GM12892 (cell line): ENCODE data around the gene KCNMA1.

ENCODE experiments used
- POLR2A ChIP-seq: IDR thresholded peaks from 2 replicates; pipeline ENCODE4 v1.6.1; 2011; ENCODE audit warnings: low read depth, low read length, control low read depth
- POLR2AphosphoS5 ChIP-seq: IDR thresholded peaks from 2 replicates; pipeline ENCODE4 v1.6.1; 2011; ENCODE audit warnings: low read depth, low read length, control low read depth

DNA sequence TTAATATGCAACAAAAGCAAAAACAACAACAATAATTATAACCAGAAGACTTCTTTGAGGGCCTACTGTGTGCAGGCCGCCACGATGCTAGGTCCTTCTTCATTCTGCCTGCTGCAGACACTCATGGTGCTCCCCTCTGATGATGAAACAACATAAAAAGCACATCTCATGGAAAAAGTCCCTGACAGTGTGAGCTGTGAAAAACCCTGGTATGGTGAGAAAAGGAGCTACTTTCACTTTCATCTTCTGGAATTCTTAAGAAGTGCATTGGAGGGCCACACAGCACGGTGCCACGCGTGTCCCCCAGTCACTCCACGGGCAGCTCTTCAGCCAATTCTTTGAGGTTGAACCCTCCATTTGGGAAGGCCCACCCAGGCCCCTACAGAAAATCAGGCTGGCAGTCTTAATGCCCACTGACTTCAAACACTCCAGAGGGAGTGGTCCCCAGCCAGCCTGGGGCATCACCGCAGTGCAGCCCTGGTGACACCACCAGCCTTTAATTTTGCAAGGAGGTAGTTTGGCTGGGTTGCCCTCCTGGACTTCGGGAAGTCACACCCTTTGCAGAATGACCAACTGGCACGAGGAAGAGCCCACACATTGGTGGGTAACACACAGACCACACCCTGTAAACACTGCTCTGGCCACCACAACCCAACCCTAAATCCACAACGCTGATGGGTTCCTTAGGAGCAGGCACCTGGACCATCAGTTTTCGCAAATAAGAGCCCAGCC, 7.7 kb downstream of the KCNMA1 start:
- TF ChIP-seq POLR2A (no peak), POLR2AphosphoS5 (no peak)
